IPS-NIHi7 (cell line): ENCODE measurements around the gene FAM98C.
A peak's percentile ranks its signal among the peaks of the same experiment; 100 is the strongest.

Experiments
- DNase-seq: peaks from one replicate; pipeline ENCODE4 v3.0.0; 2012; ENCODE audit warnings: mixed read lengths; ENCODE audit errors: extremely low spot score

Gene FAM98C

DNA sequence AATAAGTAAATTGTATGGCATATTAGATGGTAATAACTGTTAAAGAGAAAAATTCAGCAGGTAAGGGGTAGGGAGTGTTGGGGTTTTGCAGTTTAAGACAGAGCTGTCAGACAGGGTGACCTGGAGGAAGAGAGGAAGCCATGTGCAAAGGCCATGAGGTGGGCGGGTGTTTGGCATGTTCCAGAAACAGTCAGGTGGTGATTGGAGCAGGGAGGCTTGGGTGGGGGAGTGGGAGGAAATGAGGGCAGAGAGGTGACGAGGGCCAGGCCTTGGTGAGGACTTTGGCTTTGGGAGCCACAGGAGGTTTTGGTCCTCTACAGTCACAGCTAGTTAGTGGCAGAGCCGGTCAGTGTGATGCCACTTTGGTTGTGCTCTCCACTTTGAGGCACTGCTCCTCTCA, 50.7 kb downstream of the FAM98C start:
- no peak for DNase-seq

DNA sequence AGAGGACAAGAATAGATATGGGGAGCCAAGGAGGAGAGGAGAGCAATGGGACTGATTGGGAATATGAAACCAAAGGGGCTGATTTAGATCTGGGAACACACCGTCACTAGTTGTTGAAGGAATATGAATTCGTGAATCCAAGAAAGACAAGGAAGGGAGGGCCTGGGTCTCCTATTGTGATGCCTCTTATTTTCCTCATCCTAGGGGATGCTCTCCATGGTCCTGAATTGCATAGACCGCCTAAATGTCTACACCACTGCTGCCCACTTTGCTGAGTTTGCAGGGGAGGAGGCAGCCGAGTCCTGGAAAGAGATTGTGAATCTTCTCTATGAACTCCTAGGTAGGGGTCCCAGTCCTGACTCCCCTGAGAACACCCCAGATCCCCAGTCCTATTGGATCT, 52.1 kb downstream of the FAM98C start:
- peak; percentile 80 for DNase-seq

DNA sequence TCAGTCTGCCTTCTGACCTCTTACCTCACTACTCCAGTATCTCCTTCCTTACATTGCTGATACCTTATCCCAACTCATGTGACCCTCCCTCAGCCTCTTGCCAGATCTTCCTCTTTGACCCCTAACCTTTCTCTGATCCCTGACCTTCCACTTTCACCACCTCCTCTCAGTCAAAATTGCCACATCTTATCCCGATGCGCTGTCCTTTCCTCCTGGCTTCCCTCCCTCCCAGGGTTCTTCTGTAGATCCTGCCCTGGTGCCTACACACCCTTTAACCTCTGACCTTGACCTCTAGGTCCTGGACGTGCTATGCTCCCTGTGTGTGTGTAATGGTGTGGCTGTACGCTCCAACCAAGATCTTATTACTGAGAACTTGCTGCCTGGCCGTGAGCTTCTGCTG, 54.3 kb downstream of the FAM98C start:
- no peak for DNase-seq

DNA sequence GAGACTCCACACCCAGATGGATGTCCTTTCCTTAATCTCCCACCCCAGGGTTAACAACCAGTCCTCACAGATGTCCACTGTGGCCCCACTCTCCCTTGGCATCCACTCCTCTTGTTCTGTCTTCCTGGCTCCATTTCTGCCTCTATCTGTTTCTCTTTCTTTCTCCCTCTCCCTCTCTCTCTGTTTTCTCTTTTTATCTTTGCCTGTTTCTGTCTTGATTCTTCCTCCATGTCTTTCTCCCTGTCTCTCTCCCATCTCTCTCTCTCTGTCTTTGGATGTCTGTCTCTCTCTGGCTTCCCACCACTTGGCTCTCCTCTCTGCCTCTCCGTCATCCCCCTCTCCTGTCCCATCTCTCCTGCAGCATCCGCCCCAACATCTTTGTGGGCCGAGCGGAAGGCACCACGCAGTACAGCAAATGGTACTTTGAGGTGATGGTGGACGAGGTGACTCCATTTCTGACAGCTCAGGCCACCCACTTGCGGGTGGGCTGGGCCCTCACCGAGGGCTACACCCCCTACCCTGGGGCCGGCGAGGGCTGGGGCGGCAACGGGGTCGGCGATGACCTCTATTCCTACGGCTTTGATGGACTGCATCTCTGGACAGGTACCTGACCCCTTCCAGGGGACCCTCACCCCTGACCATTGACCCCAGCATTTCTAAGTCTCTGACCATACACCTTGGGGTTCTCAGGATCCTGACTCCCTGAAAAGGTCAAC, 55.0 kb downstream of the FAM98C start:
- DNase-seq = no peak
